OCI-M1 (cell line): ENCODE results near the gene S100B.
"Not testable (repeated sequence)": the region's sequence is repeated elsewhere in the genome, so short reads cannot be mapped to it uniquely, and the experiment has no call there.

Experiments
- DNase-seq: peaks from one replicate; lab custom pipeline; 2025; lab: John Stamatoyannopoulos, UW

The S100B gene

DNA sequence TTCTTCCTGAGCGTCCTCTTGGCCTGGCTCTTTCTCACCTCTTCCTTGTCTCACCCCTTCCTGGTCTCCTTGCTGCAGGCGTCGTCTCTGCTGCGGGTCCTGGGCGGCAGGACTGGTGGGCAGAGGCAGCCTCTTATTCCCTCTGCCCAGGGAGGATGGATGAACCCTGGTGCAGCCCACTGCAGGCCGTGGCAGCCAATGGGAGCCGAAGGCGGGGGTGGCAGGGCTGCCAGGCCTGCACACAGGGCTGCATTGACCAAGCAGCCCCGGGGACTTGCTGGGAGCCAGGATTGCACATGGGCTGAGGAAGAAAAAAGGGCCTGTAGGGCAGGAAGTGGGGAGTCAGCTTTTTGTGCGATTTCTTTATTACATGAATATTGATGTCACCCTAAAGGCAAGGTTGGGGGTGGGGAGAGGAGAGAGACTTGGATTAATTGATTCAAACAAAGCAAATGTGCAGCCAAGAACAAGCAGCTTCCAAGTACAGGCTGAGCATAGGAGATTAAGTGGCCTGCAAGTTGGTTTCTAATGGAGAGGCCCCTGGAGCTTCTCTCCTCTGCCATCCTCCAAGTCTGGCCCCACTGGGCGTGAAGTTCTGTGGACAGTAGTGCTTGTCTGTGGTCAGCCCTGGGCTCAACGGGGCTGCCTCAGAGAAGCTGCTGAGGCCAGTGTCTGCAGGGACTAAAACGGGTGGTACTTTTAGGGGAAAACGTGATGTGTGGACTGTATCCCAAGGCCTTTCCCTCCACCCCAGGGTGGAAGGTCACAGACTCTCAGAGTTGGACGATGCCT is at the start of gene S100B:
Gene S100B (minus strand): TSS at position 108 of the 792 bp plus-strand sequence. CDS start 2,667 bp downstream, outside the sequence.
- DNase-seq = no peak

DNA sequence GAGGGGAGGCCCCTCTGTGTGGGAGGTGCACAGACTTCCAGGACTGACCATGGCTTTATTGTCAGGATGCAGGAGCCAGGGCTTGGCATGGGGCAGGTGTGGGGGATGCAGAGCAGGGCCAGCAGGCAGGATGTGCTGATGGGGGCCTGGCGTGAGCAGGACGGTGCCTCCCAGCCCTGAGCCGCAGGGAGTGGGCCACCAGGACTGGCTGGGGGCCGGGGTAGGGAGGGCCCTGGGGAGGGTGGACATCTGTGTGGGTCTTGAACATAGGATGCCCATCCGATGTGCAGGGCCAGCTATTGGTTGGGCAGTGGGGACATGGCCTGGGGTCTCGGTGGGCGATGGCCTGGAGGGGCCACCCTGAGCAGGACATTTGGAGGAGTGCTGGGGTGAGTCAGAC is 46.2 kb upstream of the S100B start:
- DNase-seq = no peak

DNA sequence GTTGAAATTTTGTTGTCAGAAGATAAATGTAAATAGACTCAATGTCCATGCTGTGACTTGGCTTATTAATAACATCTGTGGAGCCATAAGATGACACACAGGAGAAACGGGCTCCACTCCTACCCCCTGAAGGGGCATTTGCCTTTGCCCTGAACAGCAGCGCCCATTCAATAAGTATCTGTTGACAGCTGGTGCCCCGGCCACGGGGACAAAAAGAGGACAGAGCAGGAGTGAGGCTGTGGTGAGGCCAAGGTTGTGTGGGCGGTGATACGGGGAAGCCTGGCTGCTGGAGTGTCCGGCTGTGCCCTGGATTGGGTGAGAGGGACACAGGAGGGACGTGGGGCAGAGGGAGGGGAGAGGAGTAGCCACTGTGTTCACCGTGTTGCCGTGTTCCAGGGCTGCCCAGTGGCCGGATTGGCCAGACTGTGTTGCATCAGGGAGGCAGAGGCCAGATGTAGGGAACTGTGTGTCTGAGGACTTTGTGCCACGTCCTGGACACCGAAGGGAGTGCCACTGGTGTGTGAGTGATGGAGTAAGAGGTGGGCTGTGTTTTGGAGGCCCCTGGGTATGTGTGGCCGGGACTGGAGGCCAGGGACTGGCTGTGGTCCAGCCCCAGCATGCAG is 45.7 kb upstream of the S100B start:
- DNase-seq = no peak

DNA sequence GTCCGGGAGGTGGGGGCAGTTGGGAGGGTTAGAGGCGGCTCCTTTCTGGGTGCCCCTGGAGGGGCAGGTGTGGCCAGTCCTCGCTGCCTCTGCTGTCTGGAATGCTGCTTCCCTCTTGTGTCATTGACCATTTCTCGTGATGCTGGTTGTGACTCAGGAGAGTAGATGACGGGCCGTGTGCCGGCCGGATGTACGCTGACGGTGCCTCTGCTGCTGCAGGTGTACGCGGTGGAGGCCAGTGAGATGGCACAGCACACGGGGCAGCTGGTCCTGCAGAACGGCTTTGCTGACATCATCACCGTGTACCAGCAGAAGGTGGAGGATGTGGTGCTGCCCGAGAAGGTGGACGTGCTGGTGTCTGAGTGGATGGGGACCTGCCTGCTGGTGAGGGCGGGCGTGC is 44.5 kb upstream of the S100B start:
- DNase-seq = no peak

DNA sequence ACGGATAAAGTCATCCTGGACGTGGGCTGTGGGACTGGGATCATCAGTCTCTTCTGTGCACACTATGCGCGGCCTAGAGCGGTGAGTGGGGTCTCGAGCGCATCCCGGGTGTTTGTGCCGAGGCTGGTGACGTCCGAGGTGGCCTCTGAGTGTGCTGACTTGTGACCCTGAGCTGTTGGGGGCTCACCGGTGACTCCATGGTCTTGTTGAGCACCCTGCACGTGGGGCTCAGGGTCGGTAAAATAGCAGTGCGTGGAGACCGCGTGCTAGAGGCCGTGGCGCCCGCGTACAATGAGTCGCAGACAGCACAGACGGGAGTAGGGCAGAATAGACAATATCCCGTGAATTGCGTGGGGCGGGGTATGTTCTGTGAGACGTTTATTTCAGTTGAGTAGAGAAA is 43.7 kb upstream of the S100B start:
- no peak for DNase-seq

DNA sequence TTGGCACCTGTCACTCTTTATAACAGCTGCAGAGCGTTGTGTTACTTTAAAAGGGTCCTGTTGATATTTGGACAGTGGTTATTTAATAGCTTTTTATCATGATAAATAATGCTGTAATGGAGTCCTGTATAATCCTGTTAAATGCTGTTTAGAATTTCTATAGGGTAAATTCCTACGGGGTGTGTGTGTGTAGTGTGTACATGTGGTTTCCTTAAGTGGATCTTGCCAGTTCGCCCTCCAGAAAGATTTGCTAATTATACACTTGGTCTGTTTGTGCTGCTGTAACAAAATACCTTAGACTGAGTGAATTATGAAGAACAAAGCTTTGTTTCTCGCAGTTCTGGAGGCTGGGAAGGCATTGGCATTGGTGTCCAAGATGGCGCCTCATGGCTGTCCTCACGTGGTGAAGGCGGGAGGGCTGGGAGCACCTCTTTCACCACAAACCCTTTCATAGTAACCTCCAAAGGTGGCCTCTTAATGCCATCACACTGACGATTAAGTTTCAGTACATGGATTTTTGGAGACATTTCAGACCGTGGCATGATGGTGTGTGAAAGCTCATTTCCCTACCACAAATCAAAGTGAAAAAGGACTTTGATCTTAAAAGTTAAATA is 41.8 kb upstream of the S100B start:
- no peak for DNase-seq

DNA sequence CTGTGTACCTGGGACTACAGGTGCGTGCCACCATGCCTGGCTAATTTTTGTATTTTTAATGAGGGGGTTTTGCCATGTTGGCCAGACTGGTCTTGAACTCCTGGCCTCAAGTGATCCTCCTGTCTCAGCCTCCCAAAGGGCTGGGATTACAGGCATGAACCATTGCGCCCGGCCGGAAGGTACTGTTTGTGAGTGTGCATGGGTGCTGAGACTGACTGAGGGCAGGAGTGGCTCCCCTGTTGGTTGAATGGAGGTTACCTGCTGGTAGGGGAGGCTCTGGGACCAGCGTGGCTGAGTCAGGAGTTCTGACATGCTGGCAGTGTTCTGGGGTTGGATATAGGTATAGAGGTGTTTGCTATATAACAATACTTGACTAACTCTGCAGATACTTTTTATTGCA is 41.0 kb upstream of the S100B start:
- no peak for DNase-seq

DNA sequence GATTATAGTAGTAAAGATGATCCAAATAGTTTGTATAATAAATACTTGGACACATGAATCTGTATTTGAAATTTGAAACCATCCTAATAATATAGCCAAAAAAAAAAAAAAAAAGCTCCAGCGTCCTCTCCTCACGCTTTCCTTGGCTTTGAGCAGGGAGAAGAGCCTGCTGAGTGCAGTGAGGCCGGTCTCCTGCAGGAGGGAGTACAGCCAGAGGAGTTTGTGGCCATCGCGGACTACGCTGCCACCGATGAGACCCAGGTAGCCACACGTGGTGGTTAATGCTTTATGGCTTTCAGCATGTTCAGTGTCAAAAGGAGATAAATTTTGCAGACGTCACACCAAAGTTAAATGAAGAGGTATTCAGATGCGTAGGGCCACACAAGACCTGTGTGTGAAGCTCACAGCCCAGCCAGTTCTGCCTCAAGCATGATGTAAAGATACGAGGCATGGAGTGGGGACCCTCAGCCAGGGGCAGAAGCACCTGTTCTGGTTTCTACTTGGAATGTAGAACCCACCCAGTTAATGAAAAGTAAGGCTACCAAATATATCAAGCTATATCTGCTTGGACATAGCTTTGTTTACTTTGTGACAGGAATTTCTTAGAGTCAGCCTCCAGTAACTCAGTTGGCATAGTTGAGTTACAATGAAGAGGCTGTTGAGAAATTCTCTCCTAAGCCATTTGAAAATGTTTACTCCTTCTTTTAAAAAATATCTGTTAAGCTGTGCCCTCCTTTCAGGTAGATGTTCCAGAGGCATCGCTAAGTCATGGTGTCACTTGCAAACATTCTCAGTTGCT is 38.7 kb upstream of the S100B start:
- no peak for DNase-seq

DNA sequence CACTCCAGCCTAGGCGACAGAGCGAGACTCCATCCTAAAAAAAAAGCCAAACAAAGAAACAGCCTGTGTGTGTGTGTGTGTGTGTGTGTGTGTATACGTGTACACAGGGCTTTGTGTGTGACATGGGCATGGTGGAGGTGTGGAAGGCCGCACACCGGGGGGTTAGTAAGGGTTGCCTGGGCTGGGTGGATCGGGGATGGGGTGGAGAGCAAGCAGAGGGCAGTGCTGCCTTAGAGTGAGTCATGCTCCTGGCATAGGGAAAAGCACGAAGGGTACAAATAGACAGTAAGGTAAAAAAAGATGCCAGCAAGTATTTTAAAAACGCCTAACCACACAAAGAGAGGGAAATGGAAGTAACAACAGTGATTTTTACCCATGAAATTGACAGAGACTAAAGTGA is 36.8 kb upstream of the S100B start:
- no peak for DNase-seq

DNA sequence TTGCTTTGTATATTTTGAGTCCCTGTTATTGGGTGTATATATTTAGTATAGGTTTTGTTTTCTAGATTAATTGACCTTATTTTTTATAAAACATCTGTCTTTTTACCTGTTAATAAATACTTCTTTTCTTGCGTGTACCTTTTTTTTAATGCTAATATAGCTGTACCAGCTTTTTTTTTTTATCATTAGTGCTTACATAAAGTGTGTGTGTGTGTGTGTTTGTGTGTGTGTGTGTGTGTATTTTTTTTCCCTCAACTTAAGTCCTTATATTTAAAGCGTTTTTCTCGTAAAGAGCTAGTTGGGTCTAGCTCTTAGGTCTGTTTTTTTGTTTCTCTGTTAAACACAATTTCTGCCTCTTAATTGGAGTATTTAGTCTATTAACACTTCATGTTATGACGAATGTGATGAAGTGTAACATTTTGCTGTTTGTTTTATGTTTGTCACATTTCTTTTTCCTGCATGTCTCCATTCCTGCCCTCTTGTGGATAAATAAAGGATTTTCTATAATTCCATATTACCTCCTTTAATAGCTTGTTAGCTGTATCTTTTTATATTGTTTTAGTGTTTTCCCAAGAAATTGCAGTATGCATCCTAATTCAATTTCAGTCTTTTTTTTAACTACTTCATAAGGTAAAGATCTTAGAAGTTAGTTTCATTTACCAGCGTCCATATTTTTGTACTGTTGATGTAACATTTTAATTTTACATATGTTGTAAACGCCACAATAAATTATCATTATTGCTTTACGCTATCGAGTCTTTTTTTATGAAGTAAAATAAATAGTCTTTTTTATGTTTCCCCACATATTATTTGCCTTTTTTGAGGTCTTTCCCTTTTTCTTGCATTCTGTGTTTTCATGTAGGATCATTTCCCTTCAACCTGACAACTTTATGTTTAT is 34.9 kb upstream of the S100B start:
- DNase-seq = peak; percentile 75

DNA sequence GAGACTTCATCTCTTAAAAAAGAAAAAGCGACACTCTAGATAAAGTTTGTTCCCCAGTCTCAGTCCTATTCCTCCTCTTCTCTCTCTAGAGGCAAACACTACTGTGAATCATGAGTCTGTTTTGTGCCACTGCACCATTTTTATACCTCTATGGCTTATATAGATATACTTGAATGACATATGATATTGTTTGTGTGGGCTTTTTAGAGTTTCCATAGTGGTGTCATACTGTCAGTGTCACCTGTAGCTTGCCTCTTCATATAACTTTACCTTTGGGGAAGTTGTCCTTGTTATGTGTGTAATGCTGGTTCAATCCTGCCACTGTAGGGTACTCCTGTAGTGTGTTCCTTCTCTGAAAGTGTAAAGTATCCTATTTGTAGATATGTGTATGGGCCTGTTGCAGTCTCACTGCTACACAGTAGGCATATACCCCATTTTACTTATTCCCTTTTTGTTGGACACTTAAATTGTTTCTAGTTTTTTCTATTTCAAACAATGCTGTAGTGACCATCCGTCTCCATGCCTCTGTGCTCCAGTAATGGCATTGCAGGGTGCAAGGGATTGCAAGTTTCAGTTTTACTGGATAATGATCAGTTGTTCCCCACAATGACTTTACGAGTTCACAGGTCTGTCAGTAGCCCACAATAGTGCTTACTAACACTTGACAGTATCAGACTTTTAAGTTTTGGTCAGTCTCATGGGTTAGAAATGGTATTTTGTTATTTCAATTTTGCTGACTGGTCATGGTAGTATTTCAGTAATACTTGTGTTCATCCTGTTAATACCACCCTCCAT is 33.3 kb upstream of the S100B start:
- peak; percentile 95 for DNase-seq

DNA sequence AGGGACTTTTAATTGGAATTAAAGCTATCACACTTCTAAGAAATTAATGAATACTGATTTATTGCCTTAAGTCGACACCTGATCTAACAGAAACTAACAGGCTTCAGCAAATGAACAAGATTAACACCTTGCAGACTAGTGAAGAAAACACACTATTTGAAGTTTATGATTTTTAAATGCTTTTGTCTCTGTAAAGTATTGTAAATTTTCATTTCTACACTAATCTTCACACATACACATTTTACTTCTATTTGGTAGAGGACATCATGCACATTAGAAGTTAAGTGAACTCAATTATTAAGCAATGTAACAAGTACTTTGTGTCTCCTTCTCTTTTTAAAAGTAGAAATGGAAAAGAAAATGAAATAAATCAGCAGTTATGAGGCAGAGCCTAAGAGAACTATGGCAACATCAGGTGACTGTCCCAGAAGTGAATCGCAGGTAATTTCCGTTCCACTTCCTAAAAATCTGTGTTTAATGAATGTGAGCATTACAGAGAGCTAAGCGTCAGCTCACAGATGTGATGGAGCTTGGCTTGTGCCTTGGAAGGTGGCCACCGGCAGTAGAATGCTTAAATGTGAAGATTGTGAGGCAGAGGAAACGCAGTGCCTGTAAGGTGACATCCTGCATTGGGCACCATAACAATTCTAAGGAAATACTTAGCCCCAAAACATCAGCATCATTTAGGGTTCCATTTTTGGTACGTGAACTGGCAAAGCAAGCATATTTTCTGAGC is 31.8 kb upstream of the S100B start:
- DNase-seq = peak; percentile 56

DNA sequence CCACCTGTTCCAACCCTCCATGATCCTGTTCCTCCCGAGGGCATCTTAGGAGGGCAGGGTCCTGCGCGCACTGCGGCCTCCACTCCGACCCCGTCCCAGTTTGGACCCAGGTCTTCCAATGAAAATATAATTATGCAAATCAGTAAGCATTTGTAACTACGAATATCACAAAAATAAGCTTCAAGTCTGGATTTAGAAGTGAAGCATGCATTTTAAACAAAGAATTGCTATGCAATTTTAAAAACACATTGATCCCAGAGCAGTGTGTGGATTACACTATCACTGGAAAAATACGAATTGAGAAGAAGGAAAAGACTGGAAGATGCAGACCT is 31.3 kb upstream of the S100B start:
- DNase-seq = no peak

DNA sequence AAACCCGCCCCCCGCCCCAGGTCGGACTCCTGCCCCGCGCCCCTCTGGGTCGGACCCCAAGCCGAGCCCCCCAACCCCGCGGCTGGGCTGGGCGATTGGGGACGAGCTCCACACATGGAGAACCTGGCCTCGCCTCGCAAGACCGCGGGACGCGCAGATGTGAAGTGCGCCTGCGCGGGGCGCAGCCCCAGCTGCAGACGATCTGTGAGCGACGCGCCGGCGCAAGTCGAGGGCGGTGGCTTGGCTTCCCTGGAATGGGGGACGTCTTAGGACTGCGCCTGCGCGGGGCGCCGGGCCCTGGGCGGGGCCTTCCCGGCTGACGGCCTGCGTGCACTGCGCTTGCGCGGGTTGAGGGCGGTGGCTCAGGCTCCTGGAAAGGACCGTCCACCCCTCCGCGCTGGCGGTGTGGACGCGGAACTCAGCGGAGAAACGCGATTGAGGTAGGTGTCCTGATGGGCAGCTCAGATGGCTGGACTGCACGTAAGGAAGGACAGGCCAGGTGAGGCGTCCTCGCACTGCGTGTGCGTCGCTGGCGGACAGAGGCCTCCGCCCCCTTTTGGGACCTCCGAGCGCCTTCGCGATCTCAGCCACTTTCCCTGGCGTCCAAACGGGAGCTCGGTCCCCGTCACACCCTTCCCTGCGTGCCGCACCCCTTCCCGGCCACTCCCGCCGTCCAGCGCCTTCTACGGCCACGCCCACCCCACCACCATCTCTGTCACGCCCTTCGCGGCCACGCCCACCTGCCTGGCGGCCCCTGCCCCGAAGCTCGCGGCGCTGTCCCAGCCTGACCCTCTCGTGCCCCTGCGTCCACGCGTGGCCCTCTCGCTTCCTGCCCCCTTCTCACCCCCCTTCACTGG is 30.7 kb upstream of the S100B start, which contains the start of gene PRMT2:
Gene PRMT2 (plus strand): TSS at position 351 of the 857 bp plus-strand sequence. CDS start 1,278 bp downstream, outside the sequence.
- peak; percentile 100 for DNase-seq

DNA sequence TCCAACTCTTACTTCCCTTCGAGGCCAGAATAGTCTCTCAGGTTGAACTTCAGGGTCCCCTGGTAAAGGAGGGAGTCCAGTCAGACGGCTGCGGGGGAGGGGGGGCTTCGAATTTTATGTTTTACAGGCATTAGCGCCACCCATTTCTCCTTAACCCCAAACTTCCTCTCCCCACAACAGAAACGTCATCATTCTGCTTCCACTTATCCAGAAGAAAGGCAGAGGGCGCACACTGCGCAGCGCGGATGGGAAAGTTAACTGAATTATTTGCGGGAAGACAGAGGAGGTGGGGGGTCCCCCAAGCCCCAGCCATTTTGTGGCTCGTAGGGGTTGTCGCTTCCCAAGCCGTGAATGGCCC is 30.1 kb upstream of the S100B start:
- DNase-seq = peak; percentile 95

DNA sequence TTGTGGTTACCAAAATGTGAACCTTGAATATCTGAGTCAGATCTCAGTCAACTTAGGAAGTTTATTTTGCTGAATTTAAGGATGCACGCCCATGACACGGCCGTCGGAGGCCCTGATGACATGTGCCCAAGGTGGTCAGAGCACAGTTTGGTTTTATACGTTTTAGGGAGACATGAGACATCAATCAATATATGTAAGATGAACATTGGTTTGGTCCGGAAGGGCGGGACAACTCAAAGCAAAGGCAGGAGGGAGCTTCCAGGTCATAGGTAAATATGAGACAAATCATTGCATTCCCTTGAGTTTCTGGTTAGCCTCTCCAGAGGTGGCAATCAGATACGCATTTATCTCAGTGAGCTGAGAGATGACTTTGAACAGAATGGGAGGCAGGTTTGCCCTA is 29.5 kb upstream of the S100B start:
- peak; percentile 72 for DNase-seq

DNA sequence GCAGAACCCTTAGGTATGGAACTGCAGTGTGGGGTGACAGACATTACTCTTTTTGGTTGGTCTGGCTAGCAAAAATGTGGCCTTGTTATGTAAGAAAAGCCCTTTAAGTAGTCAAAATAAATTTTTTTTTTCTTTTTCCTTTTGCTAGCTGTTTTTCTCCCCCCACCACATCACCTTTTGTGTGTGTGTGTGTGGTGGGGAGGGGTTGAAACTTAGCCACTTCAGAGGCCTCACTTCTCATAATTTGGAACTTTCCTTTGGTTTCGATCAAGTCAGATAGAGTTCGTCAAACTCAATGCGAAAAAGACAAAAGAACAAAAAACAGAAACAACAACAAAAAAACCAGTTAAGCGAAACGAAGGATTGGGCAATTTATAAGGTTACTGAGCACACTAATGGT is 28.7 kb upstream of the S100B start:
- no peak for DNase-seq

DNA sequence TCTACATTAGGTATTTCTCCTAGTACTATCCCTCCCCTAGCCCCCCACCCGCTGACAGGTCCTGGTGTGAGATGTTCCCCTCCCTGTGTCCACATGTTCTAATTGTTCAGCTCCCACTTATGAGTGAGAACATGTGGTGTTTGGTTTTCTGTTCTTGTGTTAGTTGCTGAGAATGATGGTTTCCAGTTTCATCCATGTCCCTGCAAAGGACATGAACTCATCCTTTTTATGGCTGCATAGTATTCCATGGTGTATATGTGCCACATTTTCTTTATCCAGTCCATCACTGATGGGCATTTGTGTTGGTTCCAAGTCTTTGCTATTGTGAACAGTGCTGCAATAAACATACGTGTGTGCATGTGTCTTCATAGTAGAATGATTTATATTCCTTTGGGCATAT is 26.0 kb upstream of the S100B start:
- DNase-seq = not testable (repeated sequence)

DNA sequence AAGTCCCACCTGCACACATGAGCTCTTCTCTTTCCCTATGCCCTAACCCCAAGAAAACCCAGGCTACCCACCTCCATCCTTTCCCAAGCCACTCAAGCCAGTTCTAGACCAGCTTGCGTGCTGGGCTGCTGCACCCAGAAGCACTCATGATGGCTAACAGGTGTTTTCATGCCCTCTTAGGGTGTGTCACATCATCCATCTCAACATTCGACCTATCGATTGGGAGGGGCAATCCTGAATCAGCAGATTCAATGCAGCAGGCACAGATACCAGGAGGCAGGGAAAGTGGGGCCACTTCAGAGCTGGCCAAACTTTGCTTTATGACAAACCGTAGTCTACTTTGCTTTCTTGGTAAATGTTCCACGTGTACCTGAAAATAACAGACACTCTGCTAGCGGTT is 24.0 kb upstream of the S100B start:
- DNase-seq = no peak
